ENCODE results near the gene EXTL2. TPM values are rescaled to one million over a fixed set of nuclear protein-coding genes. Genes with fewer than 3 reads are reported as not detected.

Gene EXTL2
- total and polyA plus RNA-seq, 4 donors, result 3.9 to 37.8 (median 9.4) TPM

DNA sequence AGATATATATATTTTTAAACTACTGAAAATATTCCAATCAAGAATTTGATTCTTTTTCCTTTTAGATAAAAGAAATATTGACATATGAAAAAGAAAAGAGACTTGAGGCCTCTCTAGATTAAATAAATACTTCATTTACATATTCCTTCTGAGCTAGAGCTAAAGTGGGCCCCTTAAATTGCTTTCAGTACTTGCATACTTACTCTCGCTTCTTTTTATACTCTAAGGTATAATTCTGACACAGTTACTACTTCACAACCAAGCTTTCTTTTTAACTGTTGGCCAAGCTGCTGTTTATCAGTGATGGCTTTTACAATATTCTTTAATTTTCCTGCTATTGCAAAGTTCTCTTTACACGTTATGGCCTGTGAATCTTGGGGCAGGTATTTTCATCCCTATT is 24.6 kb downstream of the EXTL2 start:
- TF ChIP-seq, protein P1, sequence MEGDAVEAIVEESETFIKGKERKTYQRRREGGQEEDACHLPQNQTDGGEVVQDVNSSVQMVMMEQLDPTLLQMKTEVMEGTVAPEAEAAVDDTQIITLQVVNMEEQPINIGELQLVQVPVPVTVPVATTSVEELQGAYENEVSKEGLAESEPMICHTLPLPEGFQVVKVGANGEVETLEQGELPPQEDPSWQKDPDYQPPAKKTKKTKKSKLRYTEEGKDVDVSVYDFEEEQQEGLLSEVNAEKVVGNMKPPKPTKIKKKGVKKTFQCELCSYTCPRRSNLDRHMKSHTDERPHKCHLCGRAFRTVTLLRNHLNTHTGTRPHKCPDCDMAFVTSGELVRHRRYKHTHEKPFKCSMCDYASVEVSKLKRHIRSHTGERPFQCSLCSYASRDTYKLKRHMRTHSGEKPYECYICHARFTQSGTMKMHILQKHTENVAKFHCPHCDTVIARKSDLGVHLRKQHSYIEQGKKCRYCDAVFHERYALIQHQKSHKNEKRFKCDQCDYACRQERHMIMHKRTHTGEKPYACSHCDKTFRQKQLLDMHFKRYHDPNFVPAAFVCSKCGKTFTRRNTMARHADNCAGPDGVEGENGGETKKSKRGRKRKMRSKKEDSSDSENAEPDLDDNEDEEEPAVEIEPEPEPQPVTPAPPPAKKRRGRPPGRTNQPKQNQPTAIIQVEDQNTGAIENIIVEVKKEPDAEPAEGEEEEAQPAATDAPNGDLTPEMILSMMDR (IDR thresholded peaks at IDR 0.05; ENCODE audit: control extremely low read depth, extremely low read depth), result no peak
- Histone ChIP-seq H3K27ac (ENCODE audit: low read depth in 1 of 2, low read length in 1 of 2) (no peak overlapping the region), H3K27me3 (ENCODE audit: control insufficient read depth in 3 of 3, insufficient read depth in 3 of 3, low read length in 2 of 3) (no peaks in the 10 kb centered on the region), H3K4me1 (ENCODE audit: control insufficient read depth in 5 of 5, insufficient read depth in 5 of 5, low read length in 5 of 5) (peaks cover 0 to 10% (median 0%) of the 10 kb centered on the region in 5 donors), H3K9me3 (ENCODE audit: control insufficient read depth in 4 of 4, insufficient read depth in 3 of 4, low read length in 3 of 4) (no peaks in the 10 kb centered on the region), H3K4me3 (no peak overlapping the region), H3K9ac (ENCODE audit: insufficient read depth in 1 of 2, low read length in 2 of 2) (no peak overlapping the region), H3K36me3 (ENCODE audit: control insufficient read depth in 4 of 4, insufficient read depth in 4 of 4, low read length in 4 of 4) (peaks cover 0 to 2% (median 0%) of the 10 kb centered on the region in 4 donors)
- ATAC-seq (ENCODE audit: insufficient read depth, low FRiP score), result no peak
- WGBS, 2 donors, result 78 to 90% methylated on average over 2 of the region's 2 CpGs
- no peak for DNase-seq

DNA sequence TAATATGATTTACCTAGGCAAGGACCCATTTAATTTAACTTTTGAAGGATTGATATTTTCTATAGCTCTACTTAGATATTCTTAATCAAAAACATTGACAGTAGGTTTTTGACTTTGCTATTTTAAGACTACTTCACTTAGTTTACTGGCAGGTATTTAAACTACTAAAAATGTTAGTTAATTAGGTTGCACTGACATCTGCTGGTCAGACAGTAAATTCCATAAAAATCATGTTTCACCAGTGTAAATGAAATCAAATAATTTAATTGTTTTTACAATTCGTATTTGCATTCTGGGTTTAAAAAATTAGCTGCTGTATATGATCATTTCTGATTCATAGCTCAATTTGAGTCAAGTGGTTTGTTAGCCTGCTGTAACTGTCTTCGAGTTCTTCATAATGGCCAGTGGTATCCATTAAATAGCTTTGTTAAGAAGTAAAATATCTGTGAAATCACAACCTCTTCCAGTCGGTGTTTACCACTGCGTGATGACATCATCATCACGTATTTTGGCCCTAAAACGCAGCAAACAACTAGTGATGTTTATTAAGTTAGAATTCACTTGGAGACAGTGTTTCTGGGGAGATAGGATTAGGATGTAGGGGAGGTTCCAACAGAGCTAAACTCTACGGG is 26.2 kb downstream of the EXTL2 start:
- no peaks in the 10 kb centered on the region for H3K9me3 ChIP-seq (ENCODE audit: control insufficient read depth in 4 of 4, insufficient read depth in 3 of 4, low read length in 3 of 4)

DNA sequence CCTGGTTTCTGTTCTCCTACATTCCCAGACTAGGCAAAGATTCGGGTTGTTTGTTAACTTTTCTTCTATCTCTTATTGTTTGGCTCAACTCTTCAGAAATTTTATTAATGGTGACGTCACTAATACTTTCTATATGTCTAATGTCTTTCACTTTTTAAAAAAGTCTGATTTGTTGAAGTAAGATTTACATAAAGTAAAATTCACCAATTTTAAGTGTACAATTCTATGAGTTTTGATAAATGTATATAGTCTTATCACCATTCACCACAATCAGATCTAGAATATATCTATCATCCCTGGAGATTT is 27.8 kb downstream of the EXTL2 start:
- TF ChIP-seq, protein P1 (IDR thresholded peaks at IDR 0.05; ENCODE audit: control extremely low read depth, extremely low read depth), result no peak
- H3K4me3 ChIP-seq, result no peak overlapping the region
- DNase-seq (no peak), ATAC-seq (ENCODE audit: insufficient read depth, low FRiP score) (no peak)
- H3K27ac ChIP-seq (ENCODE audit: low read depth in 1 of 2, low read length in 1 of 2), result no peak overlapping the region
- H3K9me3 ChIP-seq (ENCODE audit: control insufficient read depth in 4 of 4, insufficient read depth in 3 of 4, low read length in 3 of 4), result no peaks in the 10 kb centered on the region
- H3K4me1 ChIP-seq (ENCODE audit: control insufficient read depth in 5 of 5, insufficient read depth in 5 of 5, low read length in 5 of 5), result peaks cover 0 to 10% (median 0%) of the 10 kb centered on the region in 5 donors
- no peaks in the 10 kb centered on the region for H3K36me3 ChIP-seq (ENCODE audit: control insufficient read depth in 4 of 4, insufficient read depth in 4 of 4, low read length in 4 of 4)
- no peak overlapping the region for H3K9ac ChIP-seq (ENCODE audit: insufficient read depth in 1 of 2, low read length in 2 of 2)
- peaks cover 0 to 3% (median 0%) of the 10 kb centered on the region in 3 donors for H3K27me3 ChIP-seq (ENCODE audit: control insufficient read depth in 3 of 3, insufficient read depth in 3 of 3, low read length in 2 of 3)
- WGBS, 2 donors, result 66 to 85% methylated on average over 2 of the region's 2 CpGs

More for the DNA sequence above, 26.2 kb downstream of the EXTL2 start:
- Histone ChIP-seq H3K4me3 (no peak overlapping the region), H3K27ac (ENCODE audit: low read depth in 1 of 2, low read length in 1 of 2) (no peak overlapping the region), H3K4me1 (ENCODE audit: control insufficient read depth in 5 of 5, insufficient read depth in 5 of 5, low read length in 5 of 5) (peaks cover 0 to 10% (median 0%) of the 10 kb centered on the region in 5 donors), H3K27me3 (ENCODE audit: control insufficient read depth in 3 of 3, insufficient read depth in 3 of 3, low read length in 2 of 3) (peaks cover 0 to 3% (median 0%) of the 10 kb centered on the region in 3 donors), H3K9ac (ENCODE audit: insufficient read depth in 1 of 2, low read length in 2 of 2) (no peak overlapping the region), H3K36me3 (ENCODE audit: control insufficient read depth in 4 of 4, insufficient read depth in 4 of 4, low read length in 4 of 4) (no peaks in the 10 kb centered on the region)
- ATAC-seq (ENCODE audit: insufficient read depth, low FRiP score) (no peak), DNase-seq (peak in 2 of 3 donors; percentile 70 to 75)
- TF ChIP-seq, protein P1 (IDR thresholded peaks at IDR 0.05; ENCODE audit: control extremely low read depth, extremely low read depth), result peak; percentile 71
- WGBS, 2 donors, result 17 to 22% methylated on average over 7 of the region's 7 CpGs

All from lung (tissue), 12 donors.